IPS DF 19.7 (cell line): ENCODE data around the gene OR4C15.

Experiments
- DNase-seq: peaks from one replicate; pipeline ENCODE4 v3.0.0-alpha.2; 2013; ENCODE audit warnings: low read depth, low spot score

The OR4C15 gene

DNA sequence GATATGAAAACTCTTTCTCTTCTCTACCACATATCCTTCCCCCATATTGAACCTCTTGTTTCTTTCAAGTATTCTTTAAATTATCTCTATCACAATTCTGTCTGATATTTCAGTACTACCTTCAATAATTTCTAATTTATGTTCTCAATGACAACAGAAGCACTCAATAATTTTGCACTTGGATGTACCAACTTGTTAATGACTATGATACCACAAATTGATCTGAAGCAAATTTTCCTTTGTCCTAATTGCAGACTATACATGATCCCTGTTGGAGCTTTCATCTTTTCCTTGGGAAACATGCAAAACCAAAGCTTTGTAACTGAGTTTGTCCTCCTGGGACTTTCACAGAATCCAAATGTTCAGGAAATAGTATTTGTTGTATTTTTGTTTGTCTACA lies at the start of gene OR4C15:
Gene OR4C15 (plus strand): TSS at position 301 of the 400 bp plus-strand sequence. CDS start 0 bp downstream, at position 301.
- no peak for DNase-seq

DNA sequence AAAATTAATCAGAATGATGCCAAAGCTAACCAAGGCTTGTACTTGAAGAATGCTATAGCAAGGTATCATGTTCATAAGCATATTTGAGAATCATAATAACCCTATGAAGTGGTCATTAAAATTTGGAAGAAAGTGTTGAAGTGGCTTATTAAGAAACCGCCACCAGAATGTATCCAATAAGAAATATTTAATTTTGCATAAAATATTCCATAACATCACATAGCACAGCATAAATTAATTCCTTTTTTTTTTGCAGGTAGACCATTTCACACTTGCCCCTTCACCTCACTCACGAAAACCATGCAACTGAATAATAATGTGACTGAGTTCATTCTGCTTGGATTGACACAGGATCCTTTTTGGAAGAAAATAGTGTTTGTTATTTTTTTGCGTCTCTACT lies 17.6 kb downstream of the OR4C15 start, which contains the start of gene OR4C16:
Gene OR4C16 (plus strand): TSS at position 301 of the 400 bp plus-strand sequence. CDS start 0 bp downstream, at position 301.
- no peak for DNase-seq

DNA sequence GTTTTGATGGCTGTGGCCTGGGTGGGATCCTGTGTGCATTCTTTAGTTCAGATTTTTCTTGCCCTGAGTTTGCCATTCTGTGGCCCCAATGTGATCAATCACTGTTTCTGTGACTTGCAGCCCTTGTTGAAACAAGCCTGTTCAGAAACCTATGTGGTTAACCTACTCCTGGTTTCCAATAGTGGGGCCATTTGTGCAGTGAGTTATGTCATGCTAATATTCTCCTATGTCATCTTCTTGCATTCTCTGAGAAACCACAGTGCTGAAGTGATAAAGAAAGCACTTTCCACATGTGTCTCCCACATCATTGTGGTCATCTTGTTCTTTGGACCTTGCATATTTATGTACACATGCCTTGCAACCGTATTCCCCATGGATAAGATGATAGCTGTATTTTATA lies 18.3 kb downstream of the OR4C15 start:
- no peak for DNase-seq
